Karpas-422 (cell line): ENCODE data around the gene CACNA2D3. TPM values are rescaled to one million over a fixed set of nuclear protein-coding genes. Genes with fewer than 3 reads are reported as not detected.
A peak's percentile ranks its signal among the peaks of the same experiment; 100 is the strongest.

Source experiments
- DNase-seq: peaks from one replicate; pipeline ENCODE4 v3.0.0-alpha.2; 2015
- H2AFZ ChIP-seq: fragments of 200-600 bp; sonication (generic); 2 replicates; pipeline ENCODE4 v1.6.1; 2014; ENCODE audit warnings: antibody characterized with exemption, low read length, mixed read lengths
- H3K27ac ChIP-seq: fragments of 200-600 bp; sonication (generic); 2 replicates; pipeline ENCODE4 v1.5.1; 2014; ENCODE audit warnings: mild to moderate bottlenecking, low read length, moderate library complexity
- H3K27me3 ChIP-seq: fragments of 200-600 bp; sonication (generic); 2 replicates; pipeline ENCODE4 v1.6.1; 2014; ENCODE audit warnings: low read length, mixed read lengths
- H3K36me3 ChIP-seq: fragments of 200-600 bp; sonication (generic); 2 replicates; pipeline ENCODE4 v1.6.1; 2014; ENCODE audit warnings: low read length, mixed read lengths; ENCODE audit not compliant: insufficient read depth
- H3K4me1 ChIP-seq: fragments of 200-600 bp; sonication (generic); 2 replicates; pipeline ENCODE4 v1.6.1; 2014; ENCODE audit warnings: mild to moderate bottlenecking, low read length, mixed read lengths
- H3K4me2 ChIP-seq: fragments of 200-600 bp; sonication (generic); 2 replicates; pipeline ENCODE4 v1.6.1; 2014; ENCODE audit warnings: low read length, low read depth, mild to moderate bottlenecking; ENCODE audit not compliant: poor library complexity, severe bottlenecking
- H3K4me3 ChIP-seq: fragments of 200-600 bp; sonication (generic); 2 replicates; pipeline ENCODE4 v1.5.1; 2014; ENCODE audit warnings: mild to moderate bottlenecking, antibody characterized with exemption, low read length, mixed read lengths
- H3K79me2 ChIP-seq: fragments of 200-600 bp; sonication (generic); 2 replicates; pipeline ENCODE4 v1.6.1; 2014; ENCODE audit warnings: mild to moderate bottlenecking, low read length, mixed read lengths
- H3K9ac ChIP-seq: fragments of 200-600 bp; sonication (generic); 2 replicates; pipeline ENCODE4 v1.6.0; 2014; ENCODE audit warnings: low read length
- H3K9me2 ChIP-seq: fragments of 200-600 bp; sonication (generic), shearing (Covaris generic); replicated peaks from 2 replicates; pipeline ENCODE4 v1.6.0; 2014; ENCODE audit warnings: mild to moderate bottlenecking, low read length, moderate library complexity; ENCODE audit not compliant: insufficient read depth
- H3K9me3 ChIP-seq: fragments of 300-700, 200-600 bp; sonication (generic); 2 replicates; pipeline ENCODE4 v1.6.1; 2014; ENCODE audit warnings: low read length, mixed read lengths
- H4K20me1 ChIP-seq: fragments of 200-600 bp; sonication (generic); 2 replicates; pipeline ENCODE4 v1.6.1; 2014; ENCODE audit warnings: mild to moderate bottlenecking, antibody characterized with exemption, low read length, low read depth; ENCODE audit not compliant: insufficient read depth
- total RNA-seq: library from RNA; depleted of rRNA; stranded (reverse); fragments of >200 nt; shearing (Covaris generic); gene quantifications from 2 replicates; pipeline ENCODE4 v1.2.3, GENCODE V29; 2014; ENCODE audit warnings: low replicate concordance

CACNA2D3 gene
- total RNA-seq, 1 experiment from 2014 or later, result not detected

DNA sequence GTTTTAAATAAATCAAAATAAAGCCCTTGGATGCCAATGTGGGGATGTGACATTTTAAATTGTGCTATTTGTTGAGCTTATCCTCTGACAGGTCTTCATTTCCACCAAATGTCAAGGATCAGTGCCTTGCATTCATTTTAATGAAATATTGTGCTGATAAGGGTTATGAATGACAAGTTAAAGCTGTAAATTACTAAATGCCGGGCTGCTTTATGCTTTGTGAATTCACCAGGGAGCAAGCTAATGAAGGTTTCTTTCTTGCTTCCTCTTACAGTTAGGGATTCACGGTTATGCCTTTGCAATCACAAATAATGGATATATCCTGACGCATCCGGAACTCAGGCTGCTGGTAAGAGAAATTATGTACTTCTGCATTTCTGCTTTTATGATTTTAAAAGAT lies 723.8 kb downstream of the CACNA2D3 start:
- H3K4me2 ChIP-seq, result no peak overlapping the region
- no peak overlapping the region for H3K4me3 ChIP-seq
- no peak for DNase-seq
- no peak overlapping the region for H3K27ac ChIP-seq
- no peaks in the 10 kb centered on the region for H3K27me3 ChIP-seq
- no peak overlapping the region for H2AFZ ChIP-seq
- H3K9me3 ChIP-seq, result no peaks in the 10 kb centered on the region
- H4K20me1 ChIP-seq, result no peaks in the 10 kb centered on the region
- H3K9me2 ChIP-seq, result no peaks in the 10 kb centered on the region
- H3K79me2 ChIP-seq, result no peaks in the 10 kb centered on the region
- no peaks in the 10 kb centered on the region for H3K4me1 ChIP-seq
- H3K36me3 ChIP-seq, result no peaks in the 10 kb centered on the region
- H3K9ac ChIP-seq, result no peak overlapping the region

DNA sequence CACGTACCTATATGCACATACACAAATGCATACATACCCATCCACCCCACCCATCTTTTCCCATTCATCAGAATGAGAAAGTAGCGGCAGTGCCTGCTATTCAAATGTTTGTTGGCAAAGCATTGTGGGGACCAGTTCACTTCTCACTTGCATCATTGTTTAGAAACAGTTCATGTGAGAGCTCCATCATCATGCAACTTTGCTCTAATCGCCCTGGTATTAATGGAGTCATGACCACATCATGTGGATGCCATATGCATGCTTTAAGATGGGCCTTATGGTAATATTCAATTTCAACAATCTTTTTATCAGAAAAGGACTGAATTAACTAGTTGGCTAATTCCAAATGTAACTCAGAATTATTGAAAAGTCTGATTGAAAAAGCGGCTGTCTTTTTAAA lies 725.0 kb downstream of the CACNA2D3 start:
- H3K9ac ChIP-seq, result no peak overlapping the region
- no peaks in the 10 kb centered on the region for H3K79me2 ChIP-seq
- no peak overlapping the region for H3K4me2 ChIP-seq
- H3K9me3 ChIP-seq, result no peaks in the 10 kb centered on the region
- no peak overlapping the region for H3K27ac ChIP-seq
- H3K27me3 ChIP-seq, result no peaks in the 10 kb centered on the region
- H3K4me1 ChIP-seq, result no peaks in the 10 kb centered on the region
- H3K4me3 ChIP-seq, result no peak overlapping the region
- no peak overlapping the region for H2AFZ ChIP-seq
- no peaks in the 10 kb centered on the region for H3K9me2 ChIP-seq
- no peak for DNase-seq
- no peaks in the 10 kb centered on the region for H3K36me3 ChIP-seq
- no peaks in the 10 kb centered on the region for H4K20me1 ChIP-seq

DNA sequence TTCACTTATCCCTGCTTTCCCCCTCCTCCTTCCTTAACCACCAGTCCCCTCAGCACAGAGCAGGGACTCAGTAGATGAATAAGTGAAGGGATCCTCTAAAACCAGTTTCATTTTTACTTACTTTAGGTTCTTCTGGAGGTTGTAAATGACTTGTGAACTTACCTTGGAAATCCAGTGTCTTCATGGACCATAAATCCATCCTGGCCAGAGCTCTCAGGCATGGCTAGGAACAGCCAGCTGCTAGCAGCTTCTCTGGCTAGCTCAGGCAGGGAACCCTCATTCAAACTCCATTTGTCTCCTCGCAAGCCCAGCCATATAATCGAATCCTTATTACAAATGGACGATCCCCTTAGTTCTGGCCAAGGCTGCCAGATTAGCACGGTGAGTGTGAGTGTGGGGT lies 727.0 kb downstream of the CACNA2D3 start:
- no peaks in the 10 kb centered on the region for H3K36me3 ChIP-seq
- H3K9me2 ChIP-seq, result no peaks in the 10 kb centered on the region
- H3K79me2 ChIP-seq, result no peaks in the 10 kb centered on the region
- H4K20me1 ChIP-seq, result no peaks in the 10 kb centered on the region
- H3K9me3 ChIP-seq, result no peaks in the 10 kb centered on the region
- H3K4me3 ChIP-seq, result no peak overlapping the region
- no peak overlapping the region for H2AFZ ChIP-seq
- no peaks in the 10 kb centered on the region for H3K4me1 ChIP-seq
- H3K4me2 ChIP-seq, result no peak overlapping the region
- no peak overlapping the region for H3K27ac ChIP-seq
- no peaks in the 10 kb centered on the region for H3K27me3 ChIP-seq
- no peak overlapping the region for H3K9ac ChIP-seq
- no peak for DNase-seq

DNA sequence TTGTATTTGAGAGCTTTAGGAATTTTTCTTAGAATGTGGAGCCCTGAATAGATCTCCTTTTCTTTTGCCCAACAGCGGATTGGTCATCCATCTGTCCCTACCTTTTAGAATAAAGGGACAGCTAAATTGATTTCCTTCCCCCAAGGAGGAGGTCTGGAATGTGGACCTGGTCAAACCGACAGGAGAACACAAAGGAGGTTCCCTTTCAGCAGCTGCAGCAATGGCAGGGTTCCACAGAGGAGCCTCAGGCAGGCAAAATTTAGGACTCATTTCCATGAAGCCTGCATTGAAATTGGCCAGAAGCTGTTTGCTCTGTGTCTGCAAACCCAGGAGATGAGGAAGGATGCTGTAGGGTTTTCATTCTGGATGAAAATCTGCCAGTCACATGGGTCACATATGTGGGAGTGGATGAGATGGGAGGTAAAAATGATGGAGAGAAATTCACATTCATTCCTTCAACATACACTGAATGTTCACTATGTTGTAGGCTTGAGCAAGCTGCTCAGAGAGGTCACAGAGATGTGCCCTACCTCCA lies 728.2 kb downstream of the CACNA2D3 start:
- Histone ChIP-seq H4K20me1 (no peaks in the 10 kb centered on the region), H3K27ac (no peak overlapping the region)
- DNase-seq, result no peak

DNA sequence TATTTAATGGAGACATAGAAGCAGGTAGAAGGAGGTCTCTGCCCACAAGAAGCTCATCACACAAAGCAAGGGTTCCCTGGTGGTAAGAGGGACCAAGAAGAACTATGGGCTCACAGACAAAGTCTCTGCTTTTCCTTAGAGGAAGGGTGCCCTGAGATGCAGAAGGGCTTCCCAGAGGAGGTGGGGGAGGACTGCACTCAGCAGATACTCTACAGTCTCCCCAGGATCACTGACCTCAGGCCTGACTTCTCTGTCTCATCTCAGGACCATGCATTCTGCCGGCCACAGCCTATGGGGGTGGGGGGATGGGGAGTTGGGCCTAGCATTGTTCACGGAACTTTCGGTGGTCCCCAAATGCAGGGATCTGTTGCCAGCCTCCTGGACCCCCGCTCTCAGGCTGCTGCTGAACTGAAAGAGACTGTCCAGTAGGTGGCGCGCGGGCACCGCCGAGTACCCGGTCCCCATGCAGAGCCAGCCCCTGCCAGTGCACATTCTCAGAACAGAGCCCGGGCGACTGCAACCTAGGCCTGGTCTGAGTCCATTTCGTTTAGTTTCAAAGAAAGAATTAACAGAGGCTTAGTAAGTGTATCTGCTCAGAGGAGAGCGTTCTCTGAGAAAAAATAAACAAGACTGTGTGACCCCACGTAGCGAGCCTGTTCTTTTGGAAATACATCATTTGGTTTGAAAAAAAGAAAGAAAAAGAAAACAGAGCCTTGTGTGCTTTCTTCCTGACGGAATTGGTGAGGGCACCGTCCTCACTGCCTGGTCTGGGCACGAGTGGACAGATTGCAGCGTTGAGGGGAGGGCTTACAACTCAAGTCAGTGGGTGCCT lies 731.4 kb downstream of the CACNA2D3 start:
- no peaks in the 10 kb centered on the region for H3K79me2 ChIP-seq
- H3K9ac ChIP-seq, result no peak overlapping the region
- no peaks in the 10 kb centered on the region for H3K9me3 ChIP-seq
- no peaks in the 10 kb centered on the region for H3K36me3 ChIP-seq
- DNase-seq, result peak; percentile 83
- peaks cover 9% of the 10 kb centered on the region for H3K4me1 ChIP-seq
- no peak overlapping the region for H2AFZ ChIP-seq
- no peaks in the 10 kb centered on the region for H4K20me1 ChIP-seq
- no peak overlapping the region for H3K4me2 ChIP-seq
- no peak overlapping the region for H3K27ac ChIP-seq
- no peaks in the 10 kb centered on the region for H3K27me3 ChIP-seq
- H3K9me2 ChIP-seq, result no peaks in the 10 kb centered on the region
- H3K4me3 ChIP-seq, result no peak overlapping the region

More for the DNA sequence above, 728.2 kb downstream of the CACNA2D3 start:
- H3K9me3 ChIP-seq, result no peaks in the 10 kb centered on the region
- no peaks in the 10 kb centered on the region for H3K9me2 ChIP-seq
- H3K79me2 ChIP-seq, result no peaks in the 10 kb centered on the region
- H3K9ac ChIP-seq, result no peak overlapping the region
- no peaks in the 10 kb centered on the region for H3K4me1 ChIP-seq
- H3K36me3 ChIP-seq, result no peaks in the 10 kb centered on the region
- H3K4me3 ChIP-seq, result no peak overlapping the region
- H3K4me2 ChIP-seq, result no peak overlapping the region
- H2AFZ ChIP-seq, result no peak overlapping the region
- H3K27me3 ChIP-seq, result no peaks in the 10 kb centered on the region

DNA sequence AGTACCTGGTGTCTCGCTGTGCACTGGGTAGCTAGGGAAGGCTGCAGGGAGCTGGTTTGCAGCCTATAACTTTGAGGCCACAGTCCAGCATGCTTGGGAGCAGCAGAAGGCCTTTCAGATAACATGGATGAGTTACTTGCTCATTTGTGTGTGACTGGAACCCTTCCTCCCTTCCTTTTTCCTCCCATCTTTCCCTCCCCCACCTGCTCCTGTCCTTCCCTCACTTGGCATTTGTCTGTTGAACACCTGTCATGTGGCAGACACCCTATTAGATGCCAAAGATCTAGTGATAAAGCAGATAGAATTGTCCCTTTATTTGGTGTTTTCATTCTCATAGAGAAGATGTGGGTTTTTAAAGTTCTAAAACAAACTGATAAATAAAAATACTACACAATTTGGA lies 733.9 kb downstream of the CACNA2D3 start:
- no peaks in the 10 kb centered on the region for H3K9me3 ChIP-seq
- no peaks in the 10 kb centered on the region for H3K36me3 ChIP-seq
- no peaks in the 10 kb centered on the region for H4K20me1 ChIP-seq
- no peaks in the 10 kb centered on the region for H3K9me2 ChIP-seq
- no peak for DNase-seq
- no peak overlapping the region for H3K4me2 ChIP-seq
- H3K4me1 ChIP-seq, result peaks cover 17% of the 10 kb centered on the region
- H3K79me2 ChIP-seq, result no peaks in the 10 kb centered on the region
- no peaks in the 10 kb centered on the region for H3K27me3 ChIP-seq
- H2AFZ ChIP-seq, result no peak overlapping the region
- H3K27ac ChIP-seq, result no peak overlapping the region
- no peak overlapping the region for H3K9ac ChIP-seq
- H3K4me3 ChIP-seq, result no peak overlapping the region

DNA sequence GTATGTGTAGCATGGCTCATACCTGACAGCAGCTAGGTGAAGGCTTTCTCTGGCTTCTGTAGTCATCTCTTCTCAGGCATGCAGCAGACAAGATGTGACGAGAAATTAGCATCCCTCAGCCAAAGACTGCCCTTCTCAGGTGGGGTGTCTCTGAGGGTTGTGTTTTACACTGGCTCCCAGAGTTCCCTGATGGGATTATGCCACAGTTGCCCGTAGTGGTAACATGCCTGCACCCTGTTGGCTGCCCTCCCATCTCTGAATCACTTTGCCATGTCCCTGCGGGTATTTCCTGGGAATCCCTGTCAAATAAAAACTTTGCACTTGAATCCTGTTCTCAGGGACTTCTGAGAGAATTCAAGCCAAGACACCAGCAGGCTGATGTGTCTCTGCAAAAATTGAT lies 735.0 kb downstream of the CACNA2D3 start:
- Histone ChIP-seq H3K9ac (no peak overlapping the region), H4K20me1 (no peaks in the 10 kb centered on the region), H3K79me2 (no peaks in the 10 kb centered on the region), H3K4me2 (no peak overlapping the region), H3K27me3 (no peaks in the 10 kb centered on the region), H3K9me3 (no peaks in the 10 kb centered on the region), H3K27ac (no peak overlapping the region), H3K4me3 (no peak overlapping the region), H3K4me1 (peaks cover 17% of the 10 kb centered on the region), H3K36me3 (no peaks in the 10 kb centered on the region), H2AFZ (no peak overlapping the region), H3K9me2 (no peaks in the 10 kb centered on the region)
- no peak for DNase-seq

DNA sequence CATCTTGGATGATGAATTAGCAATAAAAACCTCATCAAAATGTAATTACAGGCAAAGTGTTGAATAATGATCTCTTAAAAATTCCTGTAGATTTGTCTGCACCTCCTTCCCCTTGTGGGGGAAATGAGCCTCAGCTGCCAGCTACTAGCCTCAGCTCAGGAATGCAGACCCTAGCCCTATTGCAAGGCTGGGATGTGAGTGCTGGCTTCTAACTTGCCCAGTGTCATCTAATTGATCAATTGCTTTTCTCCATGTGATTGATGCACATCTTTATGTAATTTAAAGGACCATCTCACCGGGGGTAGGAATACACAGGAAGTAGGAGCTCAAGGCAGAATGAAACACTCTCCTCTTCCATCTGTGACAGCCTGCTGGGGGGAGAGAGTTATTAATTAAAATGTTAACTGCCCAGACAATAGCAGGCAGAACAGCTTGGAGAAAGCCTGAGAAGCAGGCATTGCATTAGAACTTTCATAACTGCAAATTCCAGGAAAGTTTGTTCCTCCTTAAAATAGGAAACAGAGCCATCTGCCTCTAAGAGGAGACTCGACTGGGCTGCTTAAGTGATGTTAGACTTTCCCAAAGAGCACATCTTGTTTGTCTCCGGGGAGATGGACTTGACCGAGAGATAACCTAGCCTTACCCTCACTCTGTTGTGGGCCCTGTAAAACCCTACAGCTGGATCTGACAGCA lies 735.9 kb downstream of the CACNA2D3 start:
- DNase-seq, result no peak
- Histone ChIP-seq H3K79me2 (no peaks in the 10 kb centered on the region), H3K4me1 (peaks cover 24% of the 10 kb centered on the region), H4K20me1 (no peaks in the 10 kb centered on the region), H3K36me3 (no peaks in the 10 kb centered on the region), H3K9me2 (no peaks in the 10 kb centered on the region), H3K27me3 (no peaks in the 10 kb centered on the region), H3K27ac (no peak overlapping the region), H3K9ac (no peak overlapping the region), H2AFZ (no peak overlapping the region), H3K9me3 (no peaks in the 10 kb centered on the region), H3K4me2 (peak overlapping the region; percentile 31), H3K4me3 (no peak overlapping the region)
